HG02588 (cell line): Measurements from ENCODE around the gene CASP6.
"Not testable (repeated sequence)": the region's sequence is repeated elsewhere in the genome, so short reads cannot be mapped to it uniquely, and the experiment has no call there.

Experiments
- ATAC-seq: cut with Tn5 transposase; IDR thresholded peaks from one replicate; pipeline ENCODE4 v1.9.1; 2021; ENCODE audit warnings: mild to moderate bottlenecking, moderate library complexity; ENCODE audit not compliant: unreplicated experiment

Gene CASP6

DNA sequence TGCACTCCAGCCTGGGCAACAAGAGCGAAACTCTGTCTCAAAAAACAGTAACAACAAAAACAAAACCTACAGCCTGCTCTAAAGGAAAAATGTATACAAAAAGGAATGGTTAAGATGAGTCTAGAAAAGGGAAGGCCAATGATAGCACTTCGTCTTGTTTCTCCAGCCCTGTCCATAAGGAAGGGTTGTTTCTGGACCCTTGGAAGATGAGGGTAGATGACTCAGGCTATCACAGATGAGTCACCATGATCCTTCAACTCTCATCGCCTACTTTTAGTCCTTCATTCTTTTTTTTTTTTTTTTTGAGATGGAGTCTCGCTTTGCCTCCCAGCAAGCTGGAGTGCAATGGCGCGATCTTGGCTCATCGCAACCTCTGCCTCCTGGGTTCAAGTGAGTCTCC lies 17.8 kb upstream of the CASP6 start:
- ATAC-seq: no peak

DNA sequence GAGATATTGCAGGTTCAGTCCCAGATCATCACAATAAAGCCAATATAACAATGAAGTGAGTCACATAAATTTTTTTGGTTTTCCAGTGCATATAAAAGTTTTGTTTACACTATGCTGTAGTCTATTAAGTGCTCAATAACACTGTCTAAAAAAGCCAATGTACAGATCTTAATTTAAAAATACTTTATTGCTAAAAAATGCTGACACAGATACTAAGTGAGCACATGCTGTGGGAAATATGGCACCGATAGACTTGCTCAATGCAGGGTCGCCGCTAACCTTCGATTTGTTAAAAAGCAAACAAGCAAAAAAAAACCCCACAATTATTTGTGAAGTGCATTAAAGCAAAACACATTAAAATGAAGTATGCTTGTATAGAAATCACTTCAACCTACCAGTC lies 16.4 kb upstream of the CASP6 start:
- no peak for ATAC-seq

DNA sequence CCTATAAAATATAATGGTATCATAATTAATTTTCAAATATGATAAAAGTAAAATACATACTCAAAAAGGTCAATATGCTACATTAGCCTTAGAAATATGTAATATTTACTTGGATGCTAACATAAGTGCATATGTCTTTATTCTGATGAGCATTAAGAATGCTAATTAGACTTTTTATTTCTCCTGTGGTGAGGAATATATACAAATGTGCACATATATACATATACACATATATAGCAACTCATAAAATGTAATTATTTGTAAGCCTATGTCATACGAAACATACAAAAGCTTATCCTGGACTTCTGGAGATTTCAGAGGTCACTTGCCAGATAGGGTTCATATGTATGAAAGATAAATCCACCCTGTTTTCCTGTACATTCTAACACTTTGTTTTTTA lies 15.5 kb upstream of the CASP6 start:
- ATAC-seq: no peak

DNA sequence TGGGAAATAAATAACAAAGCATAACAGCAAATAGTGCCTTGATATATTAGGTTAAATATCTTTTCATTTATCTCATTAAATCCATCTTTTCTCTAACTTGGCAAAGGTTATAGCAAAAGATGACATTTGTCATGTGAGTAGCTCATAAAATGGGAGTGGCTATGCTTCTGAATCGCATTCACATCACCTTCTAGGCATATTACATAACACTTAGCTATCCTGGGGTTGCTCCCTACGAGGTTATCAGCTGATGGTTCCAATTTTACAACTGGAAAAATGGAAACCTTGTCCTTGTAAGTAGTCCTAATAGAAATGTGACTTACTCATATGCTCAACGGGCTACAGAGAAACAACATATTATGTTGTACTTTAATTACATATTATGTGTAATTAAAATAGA lies 10.3 kb upstream of the CASP6 start:
- no peak for ATAC-seq

DNA sequence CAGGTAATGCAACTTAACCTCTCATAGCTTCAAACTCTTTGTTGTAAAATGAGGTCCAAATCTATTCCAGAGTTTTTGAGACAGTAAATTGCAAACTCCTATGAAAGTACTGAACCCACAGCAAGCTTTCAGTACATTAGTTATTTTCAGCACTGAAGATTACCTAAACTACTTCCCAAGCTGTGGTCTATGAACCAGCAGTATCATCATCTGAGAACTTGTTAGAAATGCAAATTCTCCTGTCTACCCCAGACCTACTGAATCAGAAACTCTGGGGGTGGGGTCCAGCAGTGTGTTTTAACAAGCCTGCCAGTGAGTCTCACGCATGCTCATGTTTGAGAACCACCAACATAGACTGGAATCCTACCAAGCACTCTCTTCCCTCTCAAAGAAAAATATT lies 5.7 kb upstream of the CASP6 start:
- ATAC-seq: peak; percentile 89

DNA sequence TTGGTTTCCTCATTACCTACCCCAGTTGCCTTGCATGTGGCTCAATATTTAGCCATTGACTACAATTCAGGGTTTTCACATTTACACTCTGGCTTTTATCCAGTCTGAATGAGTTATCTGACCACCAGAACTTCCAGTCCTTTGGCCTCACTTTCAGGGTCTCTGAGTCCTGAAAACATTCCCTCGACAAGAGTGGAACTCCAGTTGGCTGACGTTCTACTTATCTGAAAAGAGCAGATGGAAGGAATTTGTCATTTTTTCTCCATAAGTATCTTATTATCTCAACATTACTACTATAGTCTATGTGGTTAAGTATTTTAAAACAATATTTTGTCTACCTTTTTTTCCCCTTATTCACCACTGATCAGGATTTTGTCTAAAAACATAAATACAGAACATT lies 5.2 kb upstream of the CASP6 start:
- ATAC-seq: no peak

DNA sequence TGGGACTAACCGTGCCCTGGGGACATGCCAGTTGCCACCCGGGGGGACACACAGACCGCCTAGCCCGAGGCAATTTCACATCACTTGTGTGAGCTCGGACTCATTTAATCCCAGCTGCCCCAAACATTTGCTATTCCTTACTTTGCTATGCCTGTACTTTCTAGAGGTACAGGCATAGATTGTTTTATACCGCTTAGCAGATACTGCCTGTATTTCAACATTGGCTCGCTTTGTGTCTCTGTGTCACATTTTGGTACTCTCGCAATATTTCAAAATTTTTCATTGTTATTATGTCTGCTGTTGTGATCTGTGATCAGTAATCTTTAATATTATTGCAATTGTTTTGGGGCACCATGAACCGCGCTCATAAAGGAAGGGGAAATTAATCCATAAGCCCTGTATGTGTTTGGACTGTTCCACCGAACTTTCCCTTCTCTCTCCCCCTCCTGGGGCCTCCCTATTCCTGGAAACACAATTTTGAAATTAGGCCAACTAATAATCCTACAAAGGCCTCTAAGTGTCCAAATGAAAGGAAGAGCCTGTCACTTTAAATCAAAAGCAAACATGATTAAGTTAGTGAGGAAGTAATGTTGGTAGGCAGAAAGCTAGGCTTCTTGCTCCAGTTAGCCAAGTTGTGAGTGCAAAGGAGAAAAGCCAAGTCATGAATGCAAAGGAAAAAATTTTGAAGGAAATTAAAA lies 568 bp upstream of the CASP6 start:
- no peak for ATAC-seq

DNA sequence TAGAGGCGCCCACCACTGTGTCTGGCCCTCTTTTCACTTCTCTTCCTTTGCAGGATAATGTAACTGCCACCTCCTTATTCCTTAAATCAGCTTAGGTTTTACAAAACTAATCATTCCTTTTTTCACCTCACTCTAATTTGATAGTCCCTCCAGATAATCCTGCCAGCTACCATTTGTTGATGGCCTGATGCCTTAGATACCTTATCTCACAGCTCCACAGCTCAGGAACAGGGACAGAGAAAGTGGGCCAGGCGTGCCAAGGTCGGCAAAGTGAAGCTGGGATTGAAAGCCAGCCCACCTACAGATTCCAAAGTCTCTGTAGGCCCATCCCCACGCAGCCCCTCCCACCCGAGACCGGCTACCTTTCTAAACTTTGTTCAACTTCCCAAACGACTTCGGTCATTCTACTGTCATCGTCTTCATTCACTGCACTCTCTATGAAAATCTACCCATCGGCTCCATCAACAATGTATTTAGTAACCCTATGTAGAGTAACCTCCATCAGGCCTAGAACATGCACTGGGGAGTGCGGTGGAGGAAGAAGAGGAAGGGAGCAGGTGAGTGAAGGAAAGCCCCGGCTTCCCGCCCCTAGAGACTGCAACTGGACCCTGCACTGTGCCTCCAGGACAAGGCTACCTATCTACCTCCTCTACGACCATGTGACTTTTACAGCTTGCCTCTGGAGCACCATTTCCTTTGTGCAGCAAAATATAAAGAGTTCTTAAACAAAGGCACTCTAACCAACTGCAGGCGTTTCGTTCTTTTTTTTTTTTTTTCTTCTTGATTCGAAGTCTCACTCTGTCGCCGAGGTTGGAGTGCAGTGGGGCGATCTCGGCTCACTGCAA lies 1.5 kb downstream of the CASP6 start:
- ATAC-seq: peak; percentile 1

DNA sequence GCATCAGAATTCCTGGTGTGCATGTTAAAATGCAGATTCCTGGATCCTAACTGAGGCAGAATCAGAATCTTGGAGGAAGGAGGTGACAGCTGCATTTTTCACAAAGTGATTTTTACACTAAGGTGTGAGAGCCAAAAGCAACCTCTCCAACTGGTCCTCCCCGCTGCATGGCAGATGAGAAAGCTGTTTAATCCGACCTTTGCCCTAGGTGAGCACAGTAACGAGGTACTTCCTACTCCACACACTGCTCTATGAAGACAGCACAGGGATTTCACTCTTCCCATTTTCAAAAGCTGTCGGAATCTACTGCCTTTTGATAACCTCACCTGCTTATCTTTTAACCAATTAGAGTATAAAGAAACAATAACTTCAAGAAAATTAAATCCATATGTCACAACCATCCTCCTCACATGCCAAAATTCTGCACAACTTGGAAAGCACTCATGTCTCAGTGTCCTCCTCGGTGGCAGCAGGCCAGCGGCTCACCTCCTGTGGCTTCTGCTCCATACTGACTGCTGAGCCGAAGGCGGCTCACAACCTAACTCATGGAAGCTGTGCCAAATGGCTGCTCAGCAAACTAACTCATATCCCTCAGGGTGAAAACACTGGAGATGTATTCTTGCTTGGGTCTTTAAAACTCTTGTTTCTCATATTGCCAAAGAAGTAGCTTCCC lies 3.6 kb downstream of the CASP6 start:
- no peak for ATAC-seq

DNA sequence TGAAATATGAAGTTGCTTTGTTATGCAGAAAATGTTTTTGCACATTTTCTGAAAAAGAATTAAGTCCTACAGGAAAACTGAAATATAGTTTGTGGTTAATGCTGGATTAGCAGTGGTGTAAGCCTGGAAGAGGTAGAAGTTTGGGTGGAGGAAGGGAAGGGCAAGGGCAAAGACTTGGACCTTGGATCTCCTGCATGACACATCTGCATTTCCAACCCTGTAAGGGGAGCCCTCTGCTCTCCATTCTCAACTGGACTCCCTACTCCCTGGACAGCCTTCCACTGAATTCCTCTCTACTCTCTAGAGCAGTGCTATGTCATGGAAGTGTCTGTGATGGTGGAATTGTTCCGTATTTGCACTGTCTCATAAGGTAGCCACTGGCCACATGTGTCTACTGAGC lies 4.6 kb downstream of the CASP6 start:
- ATAC-seq: no peak

DNA sequence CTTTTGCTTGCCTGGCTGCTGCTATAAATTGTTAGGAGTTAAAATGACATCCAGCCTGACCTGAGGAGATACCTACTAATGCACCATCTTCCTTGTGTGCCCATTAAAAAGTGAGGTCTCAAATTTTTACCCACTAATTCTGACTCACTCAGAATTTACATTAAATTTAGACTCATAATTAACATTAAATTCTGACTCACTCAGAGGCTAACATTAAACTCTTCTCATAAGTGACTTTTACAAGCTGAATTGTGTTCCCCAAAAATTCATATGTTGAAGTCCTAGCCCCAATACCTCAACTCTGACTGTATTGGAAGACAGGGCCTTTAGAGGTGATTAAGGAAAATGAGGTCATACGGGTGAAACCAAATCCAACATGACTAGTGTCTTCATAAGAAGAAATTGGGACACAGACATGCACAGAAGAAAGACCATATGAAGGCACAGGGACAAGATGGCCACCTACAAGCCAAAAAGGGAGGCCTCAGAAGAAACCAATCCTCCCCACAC lies 11.8 kb downstream of the CASP6 start:
- ATAC-seq: peak; percentile 14

DNA sequence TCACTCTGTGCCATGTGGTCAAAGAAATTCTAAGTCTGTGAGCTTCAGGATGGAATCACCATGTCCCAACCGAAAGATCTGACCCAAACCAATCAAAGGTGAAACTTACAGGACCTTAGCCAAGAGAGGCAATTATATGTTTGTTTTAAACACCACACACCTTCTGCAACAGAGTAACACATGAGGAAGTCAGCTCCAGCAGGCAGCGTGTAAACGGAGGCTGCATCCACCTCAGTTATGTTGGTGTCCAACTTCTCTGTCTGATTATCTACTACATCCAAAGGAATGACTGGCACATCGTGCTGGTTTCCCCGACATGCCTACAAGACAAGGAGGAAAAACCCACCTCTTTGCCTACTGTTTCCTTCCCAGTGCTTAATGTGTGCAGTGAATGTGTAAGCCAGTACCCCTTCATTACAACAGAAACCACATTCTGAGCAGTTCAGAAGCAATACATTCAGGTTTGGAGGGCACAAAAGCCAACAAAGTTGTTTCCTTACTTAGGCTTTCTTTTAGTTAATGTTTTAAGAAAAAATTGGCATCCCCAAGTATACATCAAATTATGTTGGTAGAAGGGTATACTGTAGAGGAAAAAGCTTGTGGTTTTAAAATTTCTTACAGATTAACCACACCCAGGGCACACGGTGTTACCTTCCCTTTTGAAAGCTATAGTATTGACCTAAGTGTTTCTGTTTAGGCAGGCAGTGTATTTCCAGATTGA lies 12.4 kb downstream of the CASP6 start:
- peak; percentile 82 for ATAC-seq

DNA sequence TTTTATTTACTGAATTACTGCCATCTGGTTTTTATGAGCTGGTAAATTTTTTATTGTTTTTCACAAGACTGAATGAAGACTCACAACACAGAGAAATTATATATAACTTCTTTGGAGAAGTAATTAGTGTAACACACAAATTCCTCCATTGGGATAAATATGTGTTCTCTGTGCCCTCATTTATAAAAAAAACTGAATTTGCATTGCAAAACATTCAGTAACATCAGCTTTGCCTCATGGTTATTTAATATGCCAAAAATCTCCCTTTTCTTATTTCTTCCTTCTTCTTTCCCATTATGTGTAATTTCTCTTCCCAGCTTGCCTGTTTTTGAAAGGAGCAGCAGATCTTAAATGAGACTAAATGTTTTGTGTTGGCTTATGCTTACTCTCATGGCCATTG lies 18.5 kb downstream of the CASP6 start:
- ATAC-seq: no peak

DNA sequence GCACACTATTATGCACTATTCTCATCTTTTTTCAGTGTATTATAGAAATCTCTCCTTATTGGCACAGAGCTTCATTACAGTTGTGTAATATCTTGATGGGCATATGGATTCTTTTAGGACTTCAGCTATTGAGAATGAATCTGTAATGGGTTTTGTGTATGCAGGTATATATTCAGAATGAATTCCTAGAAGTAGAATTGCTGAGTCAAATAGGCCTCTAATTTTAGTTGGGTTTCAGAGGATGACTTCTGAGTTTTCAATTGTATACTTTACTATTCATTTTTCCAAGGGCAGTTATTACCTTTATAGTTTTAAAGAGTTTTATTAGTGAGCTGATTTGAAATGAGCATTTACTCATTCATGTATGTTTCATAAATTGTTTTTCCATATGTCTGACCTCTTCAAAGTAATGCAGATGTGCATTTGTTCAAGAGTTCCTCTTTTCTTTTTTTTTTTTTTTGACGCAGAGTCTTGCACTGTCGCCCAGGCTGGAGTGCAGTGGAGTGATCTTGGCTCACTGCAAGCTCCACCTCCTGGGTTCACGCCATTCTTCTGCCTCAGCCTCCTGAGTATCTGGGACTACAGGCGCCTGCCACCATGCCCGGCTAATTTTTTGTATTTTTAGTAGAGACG lies 19.5 kb downstream of the CASP6 start:
- no peak for ATAC-seq

DNA sequence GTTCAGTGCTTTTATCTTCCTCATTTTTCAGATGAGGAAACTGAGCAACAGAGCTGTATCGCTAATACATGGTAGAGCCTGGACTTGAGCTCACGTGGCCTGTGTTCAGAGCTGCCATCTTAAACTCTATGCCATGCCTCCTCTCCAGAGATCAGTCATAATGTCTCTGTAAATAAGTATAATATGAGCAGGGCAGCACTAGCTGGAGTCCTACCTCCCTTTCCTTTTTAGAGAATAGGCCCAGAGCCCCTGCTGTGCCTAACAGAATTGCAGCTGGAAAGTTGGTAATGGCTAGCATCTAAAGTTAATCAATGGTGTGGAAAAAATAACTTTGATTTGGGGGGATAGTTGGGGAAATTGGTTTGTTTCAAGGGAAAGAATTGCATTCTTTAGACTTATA lies 20.4 kb downstream of the CASP6 start:
- ATAC-seq: no peak

DNA sequence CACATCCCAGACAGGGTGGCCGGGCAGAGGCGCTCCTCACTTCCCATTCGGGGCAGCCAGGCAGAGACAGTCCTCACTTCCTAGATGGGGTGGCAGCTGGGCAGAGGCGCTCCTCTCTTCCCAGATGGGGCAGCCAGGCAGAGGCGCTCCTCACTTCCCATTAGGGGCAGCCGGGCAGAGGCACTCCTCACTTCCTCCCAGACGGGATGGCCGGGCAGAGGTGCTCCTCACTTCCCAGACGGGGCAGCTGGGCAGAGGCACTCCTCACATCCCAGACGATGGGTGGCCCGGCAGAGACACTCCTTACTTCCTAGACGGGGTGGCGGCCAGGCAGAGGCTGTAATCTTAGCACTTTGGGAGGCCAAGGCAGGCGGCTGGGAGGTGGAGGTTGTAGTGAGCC lies 24.3 kb downstream of the CASP6 start:
- not testable (repeated sequence) for ATAC-seq

DNA sequence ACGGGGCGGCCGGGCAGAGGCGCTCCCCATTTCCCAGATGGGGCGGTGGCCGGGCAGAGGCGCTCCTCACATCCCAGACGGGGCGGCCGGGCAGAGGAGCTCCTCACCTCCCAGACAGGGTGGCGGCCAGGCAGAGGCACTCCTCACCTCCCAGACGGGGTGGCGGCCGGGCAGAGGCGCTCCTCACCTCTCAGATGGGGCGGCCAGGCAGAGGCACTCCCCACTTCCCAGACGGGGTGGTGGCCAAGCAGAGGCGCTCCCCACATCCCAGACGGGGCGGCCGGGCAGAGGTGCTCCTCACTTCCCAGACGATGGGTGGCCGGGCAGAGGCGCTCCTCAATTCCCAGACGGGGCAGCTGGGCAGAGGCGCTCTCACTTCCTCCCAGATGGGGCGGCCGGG lies 24.8 kb downstream of the CASP6 start:
- not testable (repeated sequence) for ATAC-seq

DNA sequence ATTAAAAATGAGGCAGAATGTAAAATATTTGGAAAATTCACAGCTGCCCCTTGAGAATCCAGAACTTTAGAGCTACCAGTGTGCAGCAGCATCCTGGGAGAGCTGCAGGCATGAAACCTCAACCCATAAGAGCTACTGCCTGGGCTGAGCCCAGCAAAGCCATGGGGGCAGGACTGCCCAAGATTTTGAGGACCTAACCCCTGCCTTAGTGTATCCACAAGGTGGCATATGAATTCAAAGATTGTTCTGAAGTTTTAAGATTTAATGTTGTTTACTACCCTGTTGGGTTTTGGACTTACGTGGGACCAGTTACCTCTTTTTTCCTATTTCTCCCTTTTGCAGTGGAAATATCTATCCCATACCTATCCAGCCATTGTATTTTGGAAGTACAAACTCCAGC lies 26.4 kb downstream of the CASP6 start:
- ATAC-seq: no peak

DNA sequence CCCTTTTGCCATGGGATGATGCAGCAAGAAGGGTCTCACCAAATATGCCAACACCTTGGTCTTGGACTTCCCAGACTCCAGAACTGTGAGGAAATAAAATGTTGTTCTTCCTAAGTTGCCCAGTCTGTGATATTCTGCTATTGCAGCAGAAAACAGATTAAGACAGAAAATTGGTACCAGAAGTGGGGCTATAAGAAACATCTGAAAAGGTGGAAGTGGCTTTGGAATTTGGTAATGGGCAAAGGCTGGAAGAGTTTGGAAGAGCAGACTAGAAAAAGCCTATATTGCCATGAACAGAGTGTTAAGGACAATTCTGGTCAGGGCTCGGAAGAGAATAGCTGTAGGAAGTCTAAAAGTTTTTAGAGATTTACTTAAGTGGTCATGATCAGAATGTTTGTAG lies 27.4 kb downstream of the CASP6 start:
- ATAC-seq: no peak

DNA sequence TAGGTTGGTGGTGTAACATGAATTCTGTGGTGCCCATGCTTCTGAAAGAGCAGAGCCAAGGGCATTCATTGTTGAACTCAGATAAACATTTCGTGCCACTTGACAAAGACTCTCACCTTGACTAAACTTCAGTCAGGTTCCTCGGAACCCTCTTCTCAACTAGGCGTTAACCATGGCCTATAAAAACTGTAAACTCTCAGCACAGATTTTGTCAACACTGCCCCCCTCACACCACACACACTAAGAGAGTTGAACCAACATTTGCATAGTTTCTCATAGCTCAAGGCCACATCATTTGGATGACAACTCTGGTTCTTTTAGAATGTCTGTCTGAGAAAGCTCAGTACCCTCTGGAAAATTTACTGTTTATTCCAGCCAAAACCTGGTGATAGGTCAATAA lies 28.1 kb downstream of the CASP6 start:
- ATAC-seq: peak; percentile 72

DNA sequence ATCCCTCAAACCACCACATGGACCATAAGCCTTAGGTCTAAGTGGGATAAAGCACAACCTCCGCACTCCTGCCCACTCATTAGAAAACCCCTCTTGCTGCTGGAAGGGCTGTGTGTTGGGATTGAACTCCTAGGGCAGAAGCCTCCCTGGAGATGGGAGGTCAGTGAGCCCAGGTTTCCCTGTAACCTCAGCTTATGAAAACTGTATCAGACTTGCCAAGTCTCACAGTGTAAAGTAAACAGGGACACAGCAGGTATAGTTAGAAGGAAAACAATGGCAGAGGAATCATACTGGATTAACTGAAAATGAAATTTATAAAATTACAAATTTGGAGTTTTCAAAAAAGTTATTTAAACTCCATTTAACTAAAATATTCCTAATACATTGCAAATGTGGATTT lies 29.9 kb downstream of the CASP6 start:
- ATAC-seq: no peak
